ENCODE data around the gene CFAP69.

Gene CFAP69

GRCh38 chr7:90239625-90240228 lies 5.2 kb upstream of the CFAP69 start:
- no peak overlapping the region for H3K4me3 ChIP-seq (ENCODE audit: low read length)
- no peak for DNase-seq (ENCODE audit: low read depth)
- no peak for TF ChIP-seq CTCF (conservative IDR thresholded peaks at IDR 0.05; ENCODE audit: low read length)

GRCh38 chr7:90242369-90243168 lies 2.4 kb upstream of the CFAP69 start:
- no peak overlapping the region for H3K4me3 ChIP-seq (ENCODE audit: low read length)
- no peak for DNase-seq (ENCODE audit: low read depth)

GRCh38 chr7:90243556-90243955 lies 1.4 kb upstream of the CFAP69 start:
- H3K4me3 ChIP-seq (ENCODE audit: low read length) = no peak overlapping the region
- no peak for TF ChIP-seq CTCF (conservative IDR thresholded peaks at IDR 0.05; ENCODE audit: low read length)
- no peak for DNase-seq (ENCODE audit: low read depth)

More at GRCh38 chr7:90242369-90243168, 2.4 kb upstream of the CFAP69 start:
- no peak for TF ChIP-seq CTCF (conservative IDR thresholded peaks at IDR 0.05; ENCODE audit: low read length)

- no peak for TF ChIP-seq CTCF (conservative IDR thresholded peaks at IDR 0.05; ENCODE audit: low read length)
- no peak for DNase-seq (ENCODE audit: low read depth)
- H3K4me3 ChIP-seq (ENCODE audit: low read length) = peak overlapping the region; percentile 77
Measured at GRCh38 chr7:90244565-90244908, 437 bp upstream of the CFAP69 start.

- DNase-seq (ENCODE audit: low read depth) = peak; percentile 91
- peak overlapping the region; percentile 77 for H3K4me3 ChIP-seq (ENCODE audit: low read length)
- TF ChIP-seq CTCF (conservative IDR thresholded peaks at IDR 0.05; ENCODE audit: low read length) = no peak
Measured at GRCh38 chr7:90246171-90246570, 1.2 kb downstream of the CFAP69 start.

- H3K4me3 ChIP-seq (ENCODE audit: low read length) = no peak overlapping the region
- no peak for TF ChIP-seq CTCF (conservative IDR thresholded peaks at IDR 0.05; ENCODE audit: low read length)
- DNase-seq (ENCODE audit: low read depth) = no peak
Measured at GRCh38 chr7:90248706-90249105, 3.7 kb downstream of the CFAP69 start.
